Hepatocyte (in vitro differentiated cells): ENCODE data around the gene DIAPH3. TPM values are rescaled to one million over a fixed set of nuclear protein-coding genes. Genes with fewer than 3 reads are reported as not detected.

Experiments
- DNase-seq: peaks from one replicate; pipeline ENCODE4 v3.0.0-alpha.2; 2016; ENCODE audit warnings: low spot score
- H2AFZ ChIP-seq: fragments of 200-600 bp; sonication (generic); 2 replicates; pipeline ENCODE4 v1.6.0; 2016; ENCODE audit warnings: antibody characterized with exemption, mild to moderate bottlenecking
- H3K27ac ChIP-seq: fragments of 200-600 bp; sonication (generic); 2 replicates; pipeline ENCODE4 v1.5.1; 2016; ENCODE audit warnings: mild to moderate bottlenecking
- H3K27me3 ChIP-seq: fragments of 200-600 bp; sonication (generic); 2 replicates; pipeline ENCODE4 v1.6.1; 2016
- H3K36me3 ChIP-seq: fragments of 200-600 bp; sonication (generic); replicated peaks from 2 replicates; pipeline ENCODE4 v1.5.1; 2016; ENCODE audit warnings: low read depth; ENCODE audit not compliant: insufficient read depth
- H3K4me1 ChIP-seq: fragments of 200-600 bp; sonication (generic); 2 replicates; pipeline ENCODE4 v1.5.1; 2016; ENCODE audit warnings: mild to moderate bottlenecking, moderate library complexity; ENCODE audit not compliant: insufficient read depth
- H3K4me2 ChIP-seq: fragments of 200-600 bp; sonication (generic); 2 replicates; pipeline ENCODE4 v1.6.0; 2016
- H3K4me3 ChIP-seq: fragments of 200-600 bp; sonication (generic); 2 replicates; pipeline ENCODE4 v1.5.1; 2016; ENCODE audit warnings: mild to moderate bottlenecking
- H3K79me2 ChIP-seq: fragments of 200-600 bp; sonication (generic); 2 replicates; pipeline ENCODE4 v1.6.0; 2017; ENCODE audit warnings: mild to moderate bottlenecking
- H3K9me2 ChIP-seq: fragments of 200-600 bp; sonication (generic); replicated peaks from 2 replicates; pipeline ENCODE4 v1.6.0; 2017; ENCODE audit warnings: mild to moderate bottlenecking; ENCODE audit not compliant: insufficient read depth
- H3K9me3 ChIP-seq: fragments of 200-600 bp; sonication (generic); 2 replicates; pipeline ENCODE4 v1.5.1; 2016; ENCODE audit warnings: low read depth, mild to moderate bottlenecking
- H4K20me1 ChIP-seq: fragments of 200-600 bp; sonication (generic); 2 replicates; pipeline ENCODE4 v1.6.0; 2016; ENCODE audit warnings: mild to moderate bottlenecking; ENCODE audit not compliant: insufficient read depth, poor library complexity, severe bottlenecking
- EZH2 ChIP-seq: fragments of 200-600 bp; sonication (generic); IDR thresholded peaks from 2 replicates; pipeline ENCODE4 v1.6.1; 2016; ENCODE audit warnings: antibody characterized with exemption, mild to moderate bottlenecking, borderline replicate concordance
- EZH2phosphoT487 ChIP-seq: fragments of 200-600 bp; sonication (generic); IDR thresholded peaks from one replicate; pipeline ENCODE4 v1.6.1; 2018; ENCODE audit warnings: antibody characterized with exemption, mild to moderate bottlenecking, low read depth, moderate library complexity; ENCODE audit not compliant: unreplicated experiment, severe bottlenecking
- WGBS: methylation state at CpG from one replicate; pipeline ENCODE4 v1.1.6; 2016; ENCODE audit warnings: low lambda C conversion rate; ENCODE audit errors: missing lambda C conversion rate; 5-methylcytosine and 5-hydroxymethylcytosine counted together
- polyA plus RNA-seq: library from polyadenylated mRNA; unstranded; fragments of >200 nt; fragmentation: Nextera tagmentation; extraction: Ambion mirVana; gene quantifications from 2 replicates; pipeline ENCODE4 v1.2.1, GENCODE V29; 2016
- total RNA-seq: library from RNA; depleted of rRNA; stranded (reverse); fragments of >200 nt; gene quantifications from 2 replicates; pipeline ENCODE4 v1.2.3, GENCODE V29; 2014
- TF ChIP-seq, protein P1 (sequence below): fragments of 200-600 bp; sonication (generic); IDR thresholded peaks from 2 replicates; pipeline ENCODE4 v1.5.1; 2016; ENCODE audit warnings: antibody characterized with exemption, mild to moderate bottlenecking; ENCODE audit not compliant: poor library complexity

Gene DIAPH3
- total and polyA plus RNA-seq, 2 experiments from 2014 or later = 4.7 to 7.9 TPM

DNA sequence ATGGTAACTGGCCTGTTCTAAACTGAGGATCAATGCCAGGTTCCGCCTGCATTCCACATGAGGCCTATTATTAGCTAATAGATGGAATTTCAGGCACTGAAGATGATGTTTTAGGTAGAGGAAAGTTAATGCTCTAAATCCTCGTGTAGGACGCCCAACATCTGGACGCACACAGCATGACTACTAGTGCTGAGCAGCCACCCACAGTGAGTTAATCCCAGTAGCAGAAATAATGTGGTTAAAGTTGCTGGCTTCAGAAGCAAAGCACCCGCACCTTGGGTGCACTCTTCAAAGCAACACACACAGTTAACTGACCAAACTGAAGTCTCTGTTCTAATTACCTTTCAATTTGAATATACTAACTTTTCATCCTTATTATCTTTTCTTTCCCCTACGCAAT, 150.6 kb downstream of the DIAPH3 start:
- no peaks in the 10 kb centered on the region for H3K4me1 ChIP-seq
- no peaks in the 10 kb centered on the region for H3K9me2 ChIP-seq
- no peaks in the 10 kb centered on the region for H3K36me3 ChIP-seq
- H3K79me2 ChIP-seq = no peaks in the 10 kb centered on the region
- 69% methylated on average over 6 of the region's 6 CpGs for WGBS
- H3K27ac ChIP-seq = no peak overlapping the region
- no peaks in the 10 kb centered on the region for H4K20me1 ChIP-seq
- H2AFZ ChIP-seq = no peak overlapping the region
- H3K27me3 ChIP-seq = no peaks in the 10 kb centered on the region
- no peak overlapping the region for H3K4me2 ChIP-seq
- no peak for TF ChIP-seq EZH2phosphoT487
- no peak for TF ChIP-seq EZH2
- TF ChIP-seq, protein P1, sequence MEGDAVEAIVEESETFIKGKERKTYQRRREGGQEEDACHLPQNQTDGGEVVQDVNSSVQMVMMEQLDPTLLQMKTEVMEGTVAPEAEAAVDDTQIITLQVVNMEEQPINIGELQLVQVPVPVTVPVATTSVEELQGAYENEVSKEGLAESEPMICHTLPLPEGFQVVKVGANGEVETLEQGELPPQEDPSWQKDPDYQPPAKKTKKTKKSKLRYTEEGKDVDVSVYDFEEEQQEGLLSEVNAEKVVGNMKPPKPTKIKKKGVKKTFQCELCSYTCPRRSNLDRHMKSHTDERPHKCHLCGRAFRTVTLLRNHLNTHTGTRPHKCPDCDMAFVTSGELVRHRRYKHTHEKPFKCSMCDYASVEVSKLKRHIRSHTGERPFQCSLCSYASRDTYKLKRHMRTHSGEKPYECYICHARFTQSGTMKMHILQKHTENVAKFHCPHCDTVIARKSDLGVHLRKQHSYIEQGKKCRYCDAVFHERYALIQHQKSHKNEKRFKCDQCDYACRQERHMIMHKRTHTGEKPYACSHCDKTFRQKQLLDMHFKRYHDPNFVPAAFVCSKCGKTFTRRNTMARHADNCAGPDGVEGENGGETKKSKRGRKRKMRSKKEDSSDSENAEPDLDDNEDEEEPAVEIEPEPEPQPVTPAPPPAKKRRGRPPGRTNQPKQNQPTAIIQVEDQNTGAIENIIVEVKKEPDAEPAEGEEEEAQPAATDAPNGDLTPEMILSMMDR = no peak
- H3K9me3 ChIP-seq = no peaks in the 10 kb centered on the region
- H3K4me3 ChIP-seq = no peak overlapping the region
- DNase-seq = no peak

- TF ChIP-seq EZH2phosphoT487 (no peak), EZH2 (no peak)
- TF ChIP-seq, protein P1 = no peak
- DNase-seq = peak; percentile 44
- Histone ChIP-seq H4K20me1 (no peaks in the 10 kb centered on the region), H3K79me2 (no peaks in the 10 kb centered on the region), H3K9me2 (no peaks in the 10 kb centered on the region), H3K4me1 (no peaks in the 10 kb centered on the region), H3K27ac (no peak overlapping the region), H3K36me3 (no peaks in the 10 kb centered on the region), H3K27me3 (no peaks in the 10 kb centered on the region), H3K4me3 (no peak overlapping the region), H3K9me3 (no peaks in the 10 kb centered on the region), H3K4me2 (no peak overlapping the region), H2AFZ (no peak overlapping the region)
- 97% methylated on average over 1 of the region's 1 CpG for WGBS
These were observed 151.2 kb downstream of the DIAPH3 start for GRCh38 chr13:60012488-60012887.

- peak overlapping the region; percentile 18 for H3K4me2 ChIP-seq
- no peaks in the 10 kb centered on the region for H3K9me2 ChIP-seq
- no peaks in the 10 kb centered on the region for H3K4me1 ChIP-seq
- no peak for TF ChIP-seq EZH2
- TF ChIP-seq EZH2phosphoT487 = no peak
- H3K4me3 ChIP-seq = no peak overlapping the region
- 63% methylated on average over 6 of the region's 6 CpGs for WGBS
- H4K20me1 ChIP-seq = no peaks in the 10 kb centered on the region
- H3K9me3 ChIP-seq = no peaks in the 10 kb centered on the region
- DNase-seq = peak; percentile 41
- no peaks in the 10 kb centered on the region for H3K36me3 ChIP-seq
- no peak overlapping the region for H2AFZ ChIP-seq
- no peak overlapping the region for H3K27ac ChIP-seq
- no peaks in the 10 kb centered on the region for H3K79me2 ChIP-seq
- no peaks in the 10 kb centered on the region for H3K27me3 ChIP-seq
These were observed 154.2 kb downstream of the DIAPH3 start for GRCh38 chr13:60009300-60010253.

- Histone ChIP-seq H3K4me2 (no peak overlapping the region), H3K4me1 (no peaks in the 10 kb centered on the region), H3K27me3 (no peaks in the 10 kb centered on the region), H3K27ac (no peak overlapping the region), H3K36me3 (no peaks in the 10 kb centered on the region), H3K9me2 (no peaks in the 10 kb centered on the region), H3K9me3 (no peaks in the 10 kb centered on the region), H3K4me3 (no peak overlapping the region), H4K20me1 (no peaks in the 10 kb centered on the region), H2AFZ (no peak overlapping the region), H3K79me2 (no peaks in the 10 kb centered on the region)
- TF ChIP-seq, protein P1 = no peak
- no peak for TF ChIP-seq EZH2phosphoT487
- TF ChIP-seq EZH2 = no peak
- 88% methylated on average over 2 of the region's 2 CpGs for WGBS
- no peak for DNase-seq
These were observed 161.8 kb downstream of the DIAPH3 start for GRCh38 chr13:60001889-60002288.
